Transverse colon (tissue), 4 donors: ENCODE measurements around the gene DCST1. TPM values are rescaled to one million over a fixed set of nuclear protein-coding genes. Genes with fewer than 3 reads are reported as not detected.

ENCODE experiments used
- DNase-seq: peaks from one replicate; pipeline ENCODE4 v3.0.0-alpha.2; 2019
- H3K27ac ChIP-seq, 4 donors: fragments of 200-600 bp; sonication (generic); 2 replicates each; pipeline ENCODE4 v1.5.1; 2016 to 2018; ENCODE audit warnings: inconsistent platforms in 4 of 4
- H3K27me3 ChIP-seq: fragments of 200-600 bp; sonication (generic); 2 replicates; pipeline ENCODE4 v1.5.1; 2017; ENCODE audit warnings: inconsistent platforms
- H3K36me3 ChIP-seq, 4 donors: fragments of 200-600 bp; sonication (generic); 2 replicates each; pipeline ENCODE4 v1.5.1; 2017 to 2019; ENCODE audit warnings: inconsistent platforms in 4 of 4
- H3K4me1 ChIP-seq, 4 donors: fragments of 200-600 bp; sonication (generic); 2 replicates each; pipeline ENCODE4 v1.5.1; 2017 to 2020; ENCODE audit warnings: inconsistent platforms in 4 of 4
- H3K4me3 ChIP-seq, 4 donors: fragments of 200-600 bp; sonication (generic); 1 replicate in 1 of 4; 2 replicates in 3 of 4; pipeline versions ENCODE4 v1.5.1 to v1.6.1; 2017 to 2019; ENCODE audit warnings: inconsistent platforms in 4 of 4
- H3K9me3 ChIP-seq, 2 donors: fragments of 200-600 bp; sonication (generic); 2 replicates each; pipeline ENCODE4 v1.5.1; 2017 to 2019; ENCODE audit warnings: inconsistent platforms in 2 of 2
- EP300 ChIP-seq: sonication (generic); formaldehyde crosslinking; IDR thresholded peaks from one replicate; pipeline ENCODE4 v1.6.1; 2017; ENCODE audit warnings: antibody characterized with exemption, low read depth
- POLR2A ChIP-seq: fragments of 450-650 bp; IDR thresholded peaks from one replicate; pipeline ENCODE4 v1.6.1; 2016; ENCODE audit warnings: antibody characterized with exemption, mild to moderate bottlenecking, moderate library complexity
- POLR2AphosphoS5 ChIP-seq, 3 donors: sonication (generic); formaldehyde crosslinking; IDR thresholded peaks; one replicate each; pipeline ENCODE4 v1.6.1; 2016; ENCODE audit warnings: antibody characterized with exemption in 3 of 3
- WGBS, 2 donors: methylation state at CpG; one replicate each; pipeline ENCODE4 v1.1.5; 2018; ENCODE audit warnings: low coverage in 1 of 2; 5-methylcytosine and 5-hydroxymethylcytosine counted together
- in situ Hi-C, 4 donors: fragments of 200-750 bp; cut with MboI; loops; one replicate each; pipeline versions ENCODE4 v1.15.0 to v1.15.1; 2017; ENCODE audit warnings: low sequenced_read_pairs in 3 of 4, low pct_ligation_motif_present in 1 of 4, low pct_unique_long_range_greater_than_20kb in 1 of 4
- intact Hi-C: fragments of 100-400 bp; cut with DNase I; formaldehyde crosslinking; loops from one replicate; pipeline ENCODE4 v1.15.1; 2023; ENCODE audit warnings: low total_unique reads
- total RNA-seq, 4 donors: library from RNA; depleted of rRNA; stranded (reverse); fragments of >200 nt; gene quantifications; one replicate each; pipeline ENCODE4 v1.1.0, GENCODE V29; 2016
- TF ChIP-seq, protein P1 (sequence below), 5 experiments: fragments of 200-600 bp in 3 of 5; fragments of 450-650 bp in 2 of 5; sonication (generic) in 3 of 5; IDR thresholded peaks; 1 replicate in 2 of 5; 2 replicates in 3 of 5; pipeline ENCODE4 v1.5.1; 2016 to 2017; ENCODE audit warnings: antibody characterized with exemption in 5 of 5, inconsistent platforms in 3 of 5, mild to moderate bottlenecking in 2 of 5, moderate library complexity in 1 of 5

DCST1 gene
- total RNA-seq, 4 donors from 2014 or later, result 0.32 to 0.41 TPM; not detected in 2

DNA sequence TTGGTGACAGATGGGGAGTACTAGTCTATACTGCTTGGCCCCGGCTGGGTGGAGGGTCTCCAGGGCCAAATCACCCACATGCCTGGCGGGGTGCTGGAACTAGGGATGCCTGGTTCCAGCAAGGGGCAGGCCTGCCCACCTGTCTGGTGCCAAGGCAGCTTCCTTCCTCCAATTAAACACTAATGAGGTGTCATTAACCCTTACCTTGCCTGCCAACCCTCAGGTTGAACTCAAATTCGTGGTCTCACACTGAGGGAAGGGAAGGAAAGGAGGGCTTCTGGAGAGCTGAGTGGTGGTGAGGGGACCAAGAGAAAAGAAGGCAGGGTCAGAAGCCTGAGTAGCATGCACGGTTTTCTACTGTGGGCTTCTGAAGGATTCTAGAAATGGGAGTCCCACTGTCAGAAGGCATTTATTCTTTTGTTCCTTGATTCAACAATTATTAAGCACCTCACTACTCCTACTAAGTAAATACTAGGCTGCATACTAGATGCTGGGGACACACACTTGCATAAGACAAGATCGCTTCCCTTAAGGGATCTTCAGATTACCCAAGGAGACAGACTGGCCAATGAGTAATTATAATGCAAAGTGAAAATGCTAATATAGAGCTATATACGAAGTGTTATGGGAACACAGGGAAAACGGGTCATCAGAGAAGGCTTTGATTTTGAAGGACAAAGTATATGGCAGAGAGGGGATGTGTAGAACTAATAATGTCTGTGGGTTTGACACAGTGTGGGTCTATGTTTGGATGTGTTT lies 39.1 kb downstream of the DCST1 start:
- H3K27me3 ChIP-seq, result no peaks in the 10 kb centered on the region
- H3K27ac ChIP-seq, result no peak overlapping the region
- no peak for DNase-seq
- H3K4me1 ChIP-seq, result peaks cover 12 to 21% (median 17%) of the 10 kb centered on the region in 4 donors
- H3K9me3 ChIP-seq, result no peaks in the 10 kb centered on the region
- intact Hi-C loops, result no loop called here
- WGBS, 2 donors, result 61 to 64% methylated on average over 2 to 7 of the region's 7 CpGs
- in situ Hi-C loops, result loop anchor here in 3 of 4 donors (25.0 kb wide), 1 partner anchor 110 kb away; the partner anchor contains the start of genes CKS1B (in 3 of the 3), PBXIP1 (in 3 of the 3), PYGO2 (in 3 of the 3) and SHC1 (in 3 of the 3)
- H3K36me3 ChIP-seq, result no peaks in the 10 kb centered on the region
- no peak overlapping the region for H3K4me3 ChIP-seq
- TF ChIP-seq POLR2A (no peak), POLR2AphosphoS5 (IDR thresholded peaks at IDR 0.05) (no peak), EP300 (no peak)
- TF ChIP-seq, protein P1, sequence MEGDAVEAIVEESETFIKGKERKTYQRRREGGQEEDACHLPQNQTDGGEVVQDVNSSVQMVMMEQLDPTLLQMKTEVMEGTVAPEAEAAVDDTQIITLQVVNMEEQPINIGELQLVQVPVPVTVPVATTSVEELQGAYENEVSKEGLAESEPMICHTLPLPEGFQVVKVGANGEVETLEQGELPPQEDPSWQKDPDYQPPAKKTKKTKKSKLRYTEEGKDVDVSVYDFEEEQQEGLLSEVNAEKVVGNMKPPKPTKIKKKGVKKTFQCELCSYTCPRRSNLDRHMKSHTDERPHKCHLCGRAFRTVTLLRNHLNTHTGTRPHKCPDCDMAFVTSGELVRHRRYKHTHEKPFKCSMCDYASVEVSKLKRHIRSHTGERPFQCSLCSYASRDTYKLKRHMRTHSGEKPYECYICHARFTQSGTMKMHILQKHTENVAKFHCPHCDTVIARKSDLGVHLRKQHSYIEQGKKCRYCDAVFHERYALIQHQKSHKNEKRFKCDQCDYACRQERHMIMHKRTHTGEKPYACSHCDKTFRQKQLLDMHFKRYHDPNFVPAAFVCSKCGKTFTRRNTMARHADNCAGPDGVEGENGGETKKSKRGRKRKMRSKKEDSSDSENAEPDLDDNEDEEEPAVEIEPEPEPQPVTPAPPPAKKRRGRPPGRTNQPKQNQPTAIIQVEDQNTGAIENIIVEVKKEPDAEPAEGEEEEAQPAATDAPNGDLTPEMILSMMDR (IDR thresholded peaks at IDR 0.05), result no peak

DNA sequence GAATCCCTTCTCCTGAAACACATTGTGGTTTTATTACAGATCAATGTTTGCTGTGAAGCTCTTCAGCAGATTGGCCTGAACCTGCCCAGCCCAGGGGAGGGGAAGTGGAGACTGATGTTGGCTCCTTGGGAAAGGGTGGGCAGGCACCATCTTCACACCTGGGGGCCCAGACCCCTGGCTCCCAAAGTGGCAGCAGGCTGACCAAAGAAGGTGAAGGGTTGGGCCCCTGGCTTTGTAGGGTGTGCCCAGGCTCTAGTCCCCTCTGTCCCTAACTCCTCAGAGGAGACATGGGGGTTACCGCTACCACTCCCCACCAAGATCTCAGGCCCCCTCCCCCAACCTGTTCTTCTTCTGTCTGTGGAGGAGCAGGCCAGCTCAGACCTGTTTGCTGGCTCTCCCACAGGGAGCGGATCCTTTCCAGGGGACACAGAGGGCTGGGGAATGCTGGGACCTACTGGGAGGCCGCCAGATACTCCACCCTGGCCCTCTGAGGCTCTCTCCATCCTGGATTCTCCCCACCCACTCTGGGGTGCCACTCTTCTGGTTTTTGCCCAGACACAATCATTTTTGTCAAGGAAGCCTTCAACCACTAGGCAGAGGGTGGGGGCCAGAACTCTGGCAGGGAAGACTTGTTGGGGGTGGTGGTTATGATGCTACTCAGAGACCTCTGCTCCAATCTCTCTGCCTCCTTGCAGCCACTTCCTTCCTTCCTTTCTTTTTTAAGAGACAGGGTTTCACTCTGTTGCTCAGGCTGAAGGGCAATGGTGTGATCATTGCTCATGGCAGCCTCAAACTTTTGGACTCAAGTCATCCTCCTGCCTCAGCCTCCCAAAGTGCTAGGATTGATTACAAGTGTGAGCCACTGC lies 40.0 kb downstream of the DCST1 start:
- H3K27ac ChIP-seq, result no peak overlapping the region
- 86% methylated on average over 3 of the region's 3 CpGs; no CpG with 5 or more reads in 1 of the 2 donors for WGBS, 2 donors
- H3K4me3 ChIP-seq, result no peak overlapping the region
- H3K27me3 ChIP-seq, result no peaks in the 10 kb centered on the region
- H3K4me1 ChIP-seq, result peaks cover 12 to 28% (median 17%) of the 10 kb centered on the region in 4 donors
- no peak for DNase-seq
- in situ Hi-C loops (loop anchor here in 3 of 4 donors (25.0 kb wide), 1 partner anchor 111 kb away; the partner anchor contains the start of genes CKS1B (in 3 of the 3), PBXIP1 (in 3 of the 3), PYGO2 (in 3 of the 3) and SHC1 (in 3 of the 3)), intact Hi-C loops (no loop called here)
- TF ChIP-seq POLR2AphosphoS5 (IDR thresholded peaks at IDR 0.05) (no peak), POLR2A (no peak), EP300 (no peak)
- TF ChIP-seq, protein P1 (IDR thresholded peaks at IDR 0.05), result no peak
- H3K36me3 ChIP-seq, result no peaks in the 10 kb centered on the region
- no peaks in the 10 kb centered on the region for H3K9me3 ChIP-seq

DNA sequence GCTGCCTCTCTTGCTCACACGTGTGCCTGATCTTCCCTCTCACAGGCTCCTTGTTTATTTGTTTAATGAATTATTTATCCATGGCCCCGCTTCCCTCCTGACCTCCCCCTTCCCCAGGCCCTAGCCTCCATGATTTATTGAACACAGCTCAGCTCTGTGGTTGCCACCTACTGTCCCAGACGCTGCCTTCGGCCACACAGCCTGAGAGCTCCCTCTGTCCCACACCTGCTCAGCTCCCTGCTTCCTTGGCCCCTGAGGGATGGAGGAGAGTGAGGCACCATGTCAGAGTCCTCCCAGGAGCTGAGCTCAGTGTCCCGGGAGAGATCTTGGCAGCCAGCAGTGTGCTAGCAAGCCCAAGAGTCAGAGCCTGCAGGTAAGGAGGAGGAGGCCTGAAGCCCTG lies 41.9 kb downstream of the DCST1 start:
- TF ChIP-seq POLR2A (no peak), EP300 (no peak), POLR2AphosphoS5 (IDR thresholded peaks at IDR 0.05) (no peak)
- TF ChIP-seq, protein P1 (IDR thresholded peaks at IDR 0.05), result no peak
- intact Hi-C loops, result no loop called here

DNA sequence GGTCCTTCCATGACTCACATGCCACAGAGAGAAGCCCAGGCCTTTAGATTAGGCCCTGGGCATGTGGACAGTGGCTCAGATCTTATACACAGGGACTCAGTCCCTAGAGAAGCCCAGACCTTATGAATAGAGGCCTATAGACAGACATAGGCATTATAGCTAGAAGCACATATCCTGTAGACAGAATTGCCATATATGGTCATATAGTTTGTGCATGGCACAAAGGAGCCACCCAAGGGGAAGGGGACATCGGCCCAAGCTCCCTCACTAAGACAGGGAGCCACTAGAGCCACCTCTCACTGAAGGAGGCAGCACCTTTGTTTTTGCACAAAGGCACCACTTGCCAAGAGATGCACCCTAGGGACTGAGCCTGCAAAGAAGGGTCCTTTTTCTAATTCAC lies 42.7 kb downstream of the DCST1 start:
- WGBS, 2 donors, result 64% methylated on average over 1 of the region's 1 CpG; no CpG with 5 or more reads in 1 of the 2 donors
- TF ChIP-seq EP300 (no peak), POLR2A (no peak), POLR2AphosphoS5 (IDR thresholded peaks at IDR 0.05) (no peak)
- TF ChIP-seq, protein P1 (IDR thresholded peaks at IDR 0.05), result no peak
- in situ Hi-C loops, result no loop called here
- no peak for DNase-seq
- peaks cover 26% of the 10 kb centered on the region for H3K27me3 ChIP-seq
- no peak overlapping the region for H3K4me3 ChIP-seq
- intact Hi-C loops, result no loop called here
- H3K9me3 ChIP-seq, result no peaks in the 10 kb centered on the region
- H3K27ac ChIP-seq, result no peak overlapping the region
- peaks cover 27 to 38% (median 29%) of the 10 kb centered on the region in 4 donors for H3K4me1 ChIP-seq
- H3K36me3 ChIP-seq, result no peaks in the 10 kb centered on the region

More for the DNA sequence above, 41.9 kb downstream of the DCST1 start:
- in situ Hi-C loops, result no loop called here
- no peak overlapping the region for H3K27ac ChIP-seq
- H3K27me3 ChIP-seq, result peaks cover 18% of the 10 kb centered on the region
- no peak for DNase-seq
- no peak overlapping the region for H3K4me3 ChIP-seq
- H3K9me3 ChIP-seq, result no peaks in the 10 kb centered on the region
- H3K4me1 ChIP-seq, result peaks cover 24 to 38% (median 28%) of the 10 kb centered on the region in 4 donors
- no peaks in the 10 kb centered on the region for H3K36me3 ChIP-seq
- WGBS, 2 donors, result 71 to 73% methylated on average over 1 to 5 of the region's 5 CpGs
